ENCODE measurements around the gene HEATR5B. TPM values are rescaled to one million over a fixed set of nuclear protein-coding genes. Genes with fewer than 3 reads are reported as not detected.

The HEATR5B gene
- total and polyA plus RNA-seq, 7 donors = 3.0 to 6.9 (median 5.4) TPM

- Histone ChIP-seq H3K9me3 (no peaks in the 10 kb centered on the region), H3K4me1 (no peaks in the 10 kb centered on the region), H3K36me3 (ENCODE audit: insufficient read depth in 1 of 2, low read depth in 1 of 2) (peaks cover 5 to 70% of the 10 kb centered on the region in 2 donors), H3K27ac (no peak overlapping the region), H3K4me3 (no peak overlapping the region), H3K27me3 (ENCODE audit: insufficient read depth in 3 of 3, low read length in 2 of 3) (no peaks in the 10 kb centered on the region)
- TF ChIP-seq CTCF (IDR thresholded peaks at IDR 0.05) = no peak
- DNase-seq = no peak
- ATAC-seq = no peak
- WGBS, 3 donors = 88 to 100% (median 95%) methylated on average over 1 of the region's 1 CpG
- intact Hi-C loops (cut with DNase I) = no loop called here
Measured at GRCh38 chr2:37117566-37117965, 33.4 kb upstream of the HEATR5B start.

DNA sequence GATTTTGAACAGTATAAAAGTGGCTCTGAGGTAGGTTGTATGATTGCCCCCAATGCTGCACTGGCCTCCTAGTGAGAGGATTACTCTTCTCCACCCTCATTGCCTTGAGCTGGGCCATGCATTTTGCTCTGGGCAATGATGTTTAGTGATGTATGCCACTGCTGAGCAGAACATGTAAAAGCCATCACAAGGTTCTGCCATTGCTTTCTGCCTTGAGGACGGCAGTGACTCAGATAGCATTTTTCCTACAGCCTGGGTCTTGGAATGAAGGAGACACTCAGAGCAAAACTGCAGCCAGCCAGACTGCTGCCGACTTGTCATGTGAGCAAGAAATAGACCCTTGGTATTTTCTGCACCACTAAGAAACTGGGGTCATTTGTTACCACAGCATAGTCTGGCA, 27.8 kb upstream of the HEATR5B start:
- Histone ChIP-seq H3K4me1 (no peaks in the 10 kb centered on the region), H3K36me3 (ENCODE audit: insufficient read depth in 1 of 2, low read depth in 1 of 2) (peaks cover 10 to 85% of the 10 kb centered on the region in 2 donors), H3K4me3 (no peak overlapping the region), H3K27me3 (ENCODE audit: insufficient read depth in 3 of 3, low read length in 2 of 3) (no peaks in the 10 kb centered on the region), H3K27ac (no peak overlapping the region), H3K9me3 (no peaks in the 10 kb centered on the region)
- WGBS, 3 donors = 68 to 97% (median 76%) methylated on average over 2 of the region's 2 CpGs
- ATAC-seq (no peak), DNase-seq (no peak)
- intact Hi-C loops (cut with DNase I) = no loop called here
- TF ChIP-seq CTCF (IDR thresholded peaks at IDR 0.05) = no peak

- H3K36me3 ChIP-seq (ENCODE audit: insufficient read depth in 1 of 2, low read depth in 1 of 2) = peaks cover 9 to 85% of the 10 kb centered on the region in 2 donors
- WGBS, 3 donors = 90 to 93% (median 92%) methylated on average over 4 of the region's 4 CpGs
Measured at GRCh38 chr2:37110306-37111212, 26.4 kb upstream of the HEATR5B start.

GRCh38 chr2:37109523-37109922, 25.4 kb upstream of the HEATR5B start:
- no peak overlapping the region for H3K27ac ChIP-seq
- no peak overlapping the region for H3K4me3 ChIP-seq
- no peaks in the 10 kb centered on the region for H3K9me3 ChIP-seq
- WGBS, 3 donors = 96 to 97% (median 97%) methylated on average over 4 of the region's 4 CpGs
- no peaks in the 10 kb centered on the region for H3K27me3 ChIP-seq (ENCODE audit: insufficient read depth in 3 of 3, low read length in 2 of 3)
- H3K4me1 ChIP-seq = no peaks in the 10 kb centered on the region
- H3K36me3 ChIP-seq (ENCODE audit: insufficient read depth in 1 of 2, low read depth in 1 of 2) = peaks cover 7 to 81% of the 10 kb centered on the region in 2 donors
- DNase-seq = no peak
- intact Hi-C loops (cut with DNase I) = no loop called here
- no peak for ATAC-seq
- TF ChIP-seq CTCF (IDR thresholded peaks at IDR 0.05) = no peak

More at GRCh38 chr2:37110306-37111212, 26.4 kb upstream of the HEATR5B start:
- H3K27ac ChIP-seq = no peak overlapping the region
- TF ChIP-seq CTCF (IDR thresholded peaks at IDR 0.05) = no peak
- H3K27me3 ChIP-seq (ENCODE audit: insufficient read depth in 3 of 3, low read length in 2 of 3) = no peaks in the 10 kb centered on the region
- no peaks in the 10 kb centered on the region for H3K9me3 ChIP-seq
- no peaks in the 10 kb centered on the region for H3K4me1 ChIP-seq
- no peak for DNase-seq
- ATAC-seq = no peak
- intact Hi-C loops (cut with DNase I) = no loop called here
- H3K4me3 ChIP-seq = no peak overlapping the region

All from psoas muscle (tissue), 8 donors.